ENCODE data around the gene RNF112.

- no peak for TF ChIP-seq POLR2A (IDR thresholded peaks at IDR 0.05; ENCODE audit: low read depth)
- no peak for TF ChIP-seq CTCF (IDR thresholded peaks at IDR 0.05)
- TF ChIP-seq POLR2AphosphoS5 (IDR thresholded peaks at IDR 0.05), result no peak
- TF ChIP-seq EP300 (IDR thresholded peaks at IDR 0.05), result no peak
Measured at GRCh38 chr17:19385521-19385983, 25.5 kb upstream of the RNF112 start.
